Measurements from ENCODE around the gene MAP1LC3C.

GRCh38 chr1:241957692-241958494 is 41.0 kb downstream of the MAP1LC3C start, which contains the start of gene BECN2:
- TF ChIP-seq BRCA1 (IDR thresholded peaks at IDR 0.05; ENCODE audit: low read depth, low read length) = no peak
- no peak for TF ChIP-seq USF1 (IDR thresholded peaks at IDR 0.05; ENCODE audit: borderline replicate concordance, extremely low read length, insufficient read depth, low read depth, low read length)
- TF ChIP-seq ZBED1 (IDR thresholded peaks at IDR 0.05; ENCODE audit: borderline replicate concordance) = no peak
- no peak for TF ChIP-seq POLR2A (IDR thresholded peaks at IDR 0.05; ENCODE audit: low read depth, low read length)
- no peak for TF ChIP-seq NRF1 (conservative IDR thresholded peaks at IDR 0.05; ENCODE audit: low read depth, low read length)
- TF ChIP-seq CTCF (IDR thresholded peaks at IDR 0.05 in 2 of 3, conservative IDR thresholded peaks at IDR 0.05 in 1 of 3; ENCODE audit: control insufficient read depth in 2 of 3, extremely low read depth in 1 of 3, insufficient read depth in 1 of 3, low read depth in 3 of 3, low read length in 3 of 3) = no peak
- TF ChIP-seq IRF4 (IDR thresholded peaks at IDR 0.05; ENCODE audit: low read depth, low read length) = no peak
- TF ChIP-seq EZH2 (IDR thresholded peaks at IDR 0.05; ENCODE audit: borderline replicate concordance, control insufficient read depth, low read depth, low read length) = no peak
- no peak for TF ChIP-seq POLR2AphosphoS2 (IDR thresholded peaks at IDR 0.05; ENCODE audit: low read depth, low read length)
- TF ChIP-seq NR2C2 (IDR thresholded peaks at IDR 0.05; ENCODE audit: borderline replicate concordance, control insufficient read depth, insufficient read length, low read depth) = no peak
